CD4-positive, alpha-beta T cell (primary cell): Measurements from ENCODE around the gene RPS25. TPM values are rescaled to one million over a fixed set of nuclear protein-coding genes. Genes with fewer than 3 reads are reported as not detected.

ENCODE experiments used
- ATAC-seq: fragments of 200-7000 bp; cut with Tn5 transposase; one replicate; pipeline ENCODE4 v1.10.0; 2022; ENCODE audit warnings: mild to moderate bottlenecking; ENCODE audit not compliant: poor library complexity
- CTCF ChIA-PET: fragments of 350-600 bp; sonication (Branson Sonifier 250); formaldehyde crosslinking; loops from one replicate; lab custom pipeline; 2021; ENCODE audit warnings: antibody characterized with exemption, inconsistent platforms; lab: Charles Lee
- POLR2A ChIA-PET: fragments of 350-600 bp; sonication (Branson Sonifier 250); formaldehyde crosslinking; loops from one replicate; lab custom pipeline; 2021; ENCODE audit warnings: antibody characterized with exemption, inconsistent platforms; lab: Charles Lee
- DNase-seq, 14 experiments: peaks; one replicate each; pipeline ENCODE4 v3.0.0-alpha.2; 2013 to 2020; ENCODE audit warnings: mixed read lengths in 2 of 14
- H3K27ac ChIP-seq, 2 donors: one replicate each; pipeline versions ENCODE4 v1.5.1 to v1.7.0; 2013; ENCODE audit warnings: low read length in 2 of 2, low read depth in 1 of 2, mild to moderate bottlenecking in 1 of 2
- H3K27me3 ChIP-seq, 2 experiments: 1 replicate in 1 of 2; 2 replicates in 1 of 2; pipeline versions ENCODE4 v1.6.1 to v1.7.0; 2013; ENCODE audit warnings: low read length in 2 of 2, control low read depth in 1 of 2, mild to moderate bottlenecking in 1 of 2, moderate library complexity in 1 of 2; ENCODE audit not compliant: insufficient read depth in 2 of 2, control insufficient read depth in 1 of 2
- H3K36me3 ChIP-seq: one replicate; pipeline ENCODE4 v1.6.1; 2013; ENCODE audit warnings: low read length, control low read depth; ENCODE audit not compliant: insufficient read depth
- H3K4me1 ChIP-seq: one replicate; pipeline ENCODE4 v1.6.1; 2013; ENCODE audit warnings: low read length, control low read depth; ENCODE audit not compliant: insufficient read depth
- H3K4me3 ChIP-seq: one replicate; pipeline ENCODE4 v1.5.1; 2013; ENCODE audit warnings: mild to moderate bottlenecking, low read length, moderate library complexity
- H3K9me3 ChIP-seq, 2 experiments: 1 replicate in 1 of 2; 2 replicates in 1 of 2; pipeline versions ENCODE4 v1.6.1 to v1.7.0; 2013; ENCODE audit warnings: low read length in 2 of 2, mild to moderate bottlenecking in 2 of 2, control low read depth in 1 of 2, moderate library complexity in 1 of 2; ENCODE audit not compliant: control insufficient read depth in 1 of 2, insufficient read depth in 1 of 2
- H3K27ac Mint-ChIP-seq: one replicate; pipeline ENCODE4 v1.8.0; 2020; ENCODE audit warnings: mixed read lengths
- H3K27me3 Mint-ChIP-seq: one replicate; pipeline ENCODE4 v1.8.0; 2021; ENCODE audit warnings: mixed read lengths
- H3K36me3 Mint-ChIP-seq: one replicate; pipeline ENCODE4 v1.8.0; 2021; ENCODE audit warnings: low read depth, mixed read lengths
- H3K4me1 Mint-ChIP-seq: one replicate; pipeline ENCODE4 v1.8.0; 2021; ENCODE audit warnings: low read depth, mixed read lengths
- H3K4me3 Mint-ChIP-seq: one replicate; pipeline ENCODE4 v1.8.0; 2020; ENCODE audit warnings: mild to moderate bottlenecking, mixed read lengths
- H3K9me3 Mint-ChIP-seq: one replicate; pipeline ENCODE4 v1.8.0; 2020; ENCODE audit warnings: mixed read lengths
- intact Hi-C, 2 experiments: fragments of 100-400 bp; cut with DNase I in 1 of 2; cut with micrococcal nuclease in 1 of 2; formaldehyde crosslinking; loops; one replicate each; pipeline versions ENCODE4 v1.15.1 to v1.9.0; 2023 to 2025; cut with DNase I, micrococcal nuclease
- total RNA-seq, 174 experiments: library from RNA in 2 of 174; stranded (reverse) in 2 of 174; gene quantifications; one replicate each; pipeline ENCODE4 v1.2.3 and lab custom pipeline; 2021 to 2026
- TF ChIP-seq, protein P1 (sequence below): fragments of 200-600 bp; IDR thresholded peaks from one replicate; pipeline ENCODE4 v1.8.0; 2022; ENCODE audit warnings: antibody characterized with exemption, mild to moderate bottlenecking

RPS25 gene
- total RNA-seq, 2 experiments from 2014 or later: 2,261 to 2,296 TPM

DNA sequence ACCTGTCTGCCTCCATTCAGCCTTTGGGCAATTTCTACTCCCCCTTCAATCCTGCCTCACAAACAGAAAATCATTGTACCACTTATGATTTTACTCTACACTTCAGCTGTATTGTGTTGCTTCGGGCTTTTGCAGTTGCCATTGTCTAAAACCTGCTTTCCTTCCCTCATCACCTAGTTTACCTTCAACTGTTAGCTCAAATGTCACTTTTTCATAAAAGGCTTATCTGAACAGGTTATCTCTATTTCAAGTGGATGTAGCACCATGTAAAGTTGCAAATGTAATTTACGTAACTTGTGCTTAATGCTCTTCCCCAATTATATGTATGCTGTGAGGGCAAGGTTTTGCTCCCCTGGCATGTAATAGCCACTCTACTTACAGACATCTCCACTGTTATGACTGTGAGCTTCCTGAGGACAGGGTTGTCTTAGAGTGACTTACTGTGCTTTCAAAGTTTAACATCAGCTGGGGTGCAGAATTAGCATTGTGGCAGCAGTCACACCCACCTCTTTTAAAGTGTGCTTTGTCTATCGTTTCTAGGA lies 5.4 kb downstream of the RPS25 start:
- ChIA-PET CTCF (no interaction called here), POLR2A (interaction anchor here (0.7 kb wide), 1 partner anchor 55 kb away, joined by 4 read pairs; the partner anchor contains the start of gene VPS11)
- H3K9me3 ChIP-seq: no peaks in the 10 kb centered on the region

DNA sequence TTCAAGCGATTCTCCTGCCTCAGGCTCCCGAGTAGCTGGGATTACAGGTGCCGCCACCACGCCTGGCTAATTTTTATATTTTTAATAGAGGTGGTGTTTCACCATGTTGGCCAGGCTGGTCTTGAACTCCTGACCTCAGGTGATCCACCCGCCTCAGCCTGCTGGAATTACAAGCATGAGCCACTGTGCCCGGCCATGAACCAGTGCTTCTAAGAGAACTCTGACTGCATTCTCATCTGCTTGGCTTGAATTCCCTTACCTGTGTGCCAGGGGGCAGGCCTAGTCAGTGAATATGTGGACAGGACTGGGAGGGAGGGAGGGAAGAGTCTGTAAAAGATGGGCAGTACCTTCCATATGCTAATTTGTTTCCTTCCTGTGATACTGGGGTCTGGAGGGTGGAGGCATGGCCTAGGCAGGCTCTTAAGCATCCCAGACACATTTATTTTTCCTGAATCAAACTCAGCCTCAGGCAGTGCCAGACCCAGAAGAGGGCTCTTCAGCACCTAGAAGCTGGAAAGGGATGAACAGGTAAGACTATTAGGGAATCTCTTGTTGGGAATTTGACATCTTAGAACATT lies 6.6 kb downstream of the RPS25 start:
- Histone ChIP-seq H3K27ac (no peak overlapping the region), H3K4me3 (no peak overlapping the region), H3K9me3 (no peaks in the 10 kb centered on the region), H3K4me1 (peaks cover 9% of the 10 kb centered on the region), H3K36me3 (peaks cover 86% of the 10 kb centered on the region), H3K27me3 (no peaks in the 10 kb centered on the region)
- ChIA-PET CTCF (no interaction called here), POLR2A (interaction anchor here (1.5 kb wide), 1 partner anchor 14 kb away, joined by 4 read pairs; the partner anchor contains the start of gene CENATAC)
- H3K27ac Mint-ChIP-seq: no peak overlapping the region
- ATAC-seq: no peak
- TF ChIP-seq, protein P1, sequence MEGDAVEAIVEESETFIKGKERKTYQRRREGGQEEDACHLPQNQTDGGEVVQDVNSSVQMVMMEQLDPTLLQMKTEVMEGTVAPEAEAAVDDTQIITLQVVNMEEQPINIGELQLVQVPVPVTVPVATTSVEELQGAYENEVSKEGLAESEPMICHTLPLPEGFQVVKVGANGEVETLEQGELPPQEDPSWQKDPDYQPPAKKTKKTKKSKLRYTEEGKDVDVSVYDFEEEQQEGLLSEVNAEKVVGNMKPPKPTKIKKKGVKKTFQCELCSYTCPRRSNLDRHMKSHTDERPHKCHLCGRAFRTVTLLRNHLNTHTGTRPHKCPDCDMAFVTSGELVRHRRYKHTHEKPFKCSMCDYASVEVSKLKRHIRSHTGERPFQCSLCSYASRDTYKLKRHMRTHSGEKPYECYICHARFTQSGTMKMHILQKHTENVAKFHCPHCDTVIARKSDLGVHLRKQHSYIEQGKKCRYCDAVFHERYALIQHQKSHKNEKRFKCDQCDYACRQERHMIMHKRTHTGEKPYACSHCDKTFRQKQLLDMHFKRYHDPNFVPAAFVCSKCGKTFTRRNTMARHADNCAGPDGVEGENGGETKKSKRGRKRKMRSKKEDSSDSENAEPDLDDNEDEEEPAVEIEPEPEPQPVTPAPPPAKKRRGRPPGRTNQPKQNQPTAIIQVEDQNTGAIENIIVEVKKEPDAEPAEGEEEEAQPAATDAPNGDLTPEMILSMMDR: no peak
- H3K36me3 Mint-ChIP-seq: peaks cover 92% of the 10 kb centered on the region
- no peaks in the 10 kb centered on the region for H3K27me3 Mint-ChIP-seq
- no peak for DNase-seq
- intact Hi-C loops: no loop called here
- H3K9me3 Mint-ChIP-seq: no peaks in the 10 kb centered on the region
- no peak overlapping the region for H3K4me3 Mint-ChIP-seq
- H3K4me1 Mint-ChIP-seq: peaks cover 24% of the 10 kb centered on the region

More for the DNA sequence above, 5.4 kb downstream of the RPS25 start:
- H3K9me3 Mint-ChIP-seq: no peaks in the 10 kb centered on the region
- Histone ChIP-seq H3K4me1 (peaks cover 20% of the 10 kb centered on the region), H3K27me3 (no peaks in the 10 kb centered on the region), H3K4me3 (no peak overlapping the region), H3K36me3 (peaks cover 77% of the 10 kb centered on the region), H3K27ac (no peak overlapping the region)
- peak overlapping the region; percentile 19 for H3K27ac Mint-ChIP-seq
- TF ChIP-seq, protein P1: no peak
- intact Hi-C loops: no loop called here
- H3K27me3 Mint-ChIP-seq: no peaks in the 10 kb centered on the region
- H3K4me3 Mint-ChIP-seq: no peak overlapping the region
- H3K4me1 Mint-ChIP-seq: peaks cover 36% of the 10 kb centered on the region
- DNase-seq: no peak
- ATAC-seq: no peak
- H3K36me3 Mint-ChIP-seq: peaks cover 93% of the 10 kb centered on the region

DNA sequence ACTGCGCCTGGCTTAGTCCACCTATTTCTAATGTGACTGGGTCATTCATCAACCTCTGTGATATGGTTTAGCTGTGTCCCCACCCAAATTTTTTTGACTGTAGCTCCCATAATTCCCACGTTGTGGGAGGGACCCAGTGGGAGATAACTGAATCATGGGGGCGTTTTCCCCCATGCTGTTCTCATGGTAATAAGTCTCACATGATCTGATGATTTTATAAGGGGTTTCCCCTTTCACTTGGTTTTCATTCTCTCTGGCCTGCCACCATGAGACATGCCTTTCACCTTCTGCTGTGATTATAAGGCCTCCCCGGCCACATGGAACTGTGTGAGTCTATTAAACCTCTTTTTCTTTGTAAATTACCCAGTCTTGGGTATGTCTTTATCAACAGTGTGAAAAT lies 11.5 kb downstream of the RPS25 start:
- no peak for ATAC-seq
- peaks cover 76% of the 10 kb centered on the region for H3K36me3 ChIP-seq
- Mint-ChIP-seq H3K4me1 (peaks cover 3% of the 10 kb centered on the region), H3K27ac (no peak overlapping the region), H3K9me3 (no peaks in the 10 kb centered on the region), H3K27me3 (no peaks in the 10 kb centered on the region), H3K36me3 (peaks cover 86% of the 10 kb centered on the region), H3K4me3 (no peak overlapping the region)
- no peaks in the 10 kb centered on the region for H3K27me3 ChIP-seq
- no peaks in the 10 kb centered on the region for H3K9me3 ChIP-seq
- intact Hi-C loops: no loop called here
- ChIA-PET CTCF (no interaction called here), POLR2A (interaction anchor here (1.6 kb wide), 1 partner anchor 11 kb away, joined by 4 read pairs; the partner anchor contains the start of gene RPS25)
- H3K27ac ChIP-seq: no peak overlapping the region
- no peaks in the 10 kb centered on the region for H3K4me1 ChIP-seq
- DNase-seq: no peak
- H3K4me3 ChIP-seq: no peak overlapping the region
- TF ChIP-seq, protein P1: no peak
